Adipocyte (in vitro differentiated cells): ENCODE measurements around the gene LRRC40.
"Not testable (repeated sequence)": the region's sequence is repeated elsewhere in the genome, so short reads cannot be mapped to it uniquely, and the experiment has no call there.

Experiments
- DNase-seq: peaks from one replicate; pipeline ENCODE4 v3.0.0-alpha.2; 2015; ENCODE audit warnings: low read depth
- H3K27me3 ChIP-seq: replicated peaks from 2 replicates; pipeline ENCODE4 v1.7.0; 2013; ENCODE audit warnings: mild to moderate bottlenecking, low read length, moderate library complexity; ENCODE audit not compliant: control insufficient read depth, insufficient read depth
- H3K36me3 ChIP-seq: 2 replicates; pipeline ENCODE4 v1.7.0; 2013; ENCODE audit warnings: low read length, mild to moderate bottlenecking, moderate library complexity; ENCODE audit not compliant: control insufficient read depth, insufficient read depth, severe bottlenecking
- H3K4me1 ChIP-seq: 2 replicates; pipeline ENCODE4 v1.7.0; 2013; ENCODE audit warnings: mild to moderate bottlenecking, low read length, moderate library complexity; ENCODE audit not compliant: control insufficient read depth, insufficient read depth
- H3K4me3 ChIP-seq: 2 replicates; pipeline ENCODE4 v1.7.0; 2013; ENCODE audit warnings: mild to moderate bottlenecking, low read length, moderate library complexity
- H3K9ac ChIP-seq: 2 replicates; pipeline ENCODE4 v1.7.0; 2013; ENCODE audit warnings: mild to moderate bottlenecking, low read length, moderate library complexity
- H3K9me3 ChIP-seq: 2 replicates; pipeline ENCODE4 v1.7.0; 2013; ENCODE audit warnings: mild to moderate bottlenecking, low read length, moderate library complexity; ENCODE audit not compliant: control insufficient read depth

Gene LRRC40

GRCh38 chr1:70202173-70202758 lies 3.1 kb downstream of the LRRC40 start:
- Histone ChIP-seq H3K9me3 (no peaks in the 10 kb centered on the region), H3K9ac (no peak overlapping the region), H3K27me3 (no peaks in the 10 kb centered on the region), H3K36me3 (no peaks in the 10 kb centered on the region), H3K4me1 (peaks cover 22% of the 10 kb centered on the region), H3K4me3 (no peak overlapping the region)
- DNase-seq, result no peak

GRCh38 chr1:70200065-70200464 lies 5.3 kb downstream of the LRRC40 start:
- Histone ChIP-seq H3K4me3 (no peak overlapping the region), H3K27me3 (no peaks in the 10 kb centered on the region), H3K9me3 (no peaks in the 10 kb centered on the region), H3K4me1 (peaks cover 13% of the 10 kb centered on the region), H3K36me3 (no peaks in the 10 kb centered on the region), H3K9ac (no peak overlapping the region)
- DNase-seq, result no peak

GRCh38 chr1:70196333-70196732 lies 9.0 kb downstream of the LRRC40 start:
- Histone ChIP-seq H3K36me3 (no peaks in the 10 kb centered on the region), H3K4me3 (no peak overlapping the region), H3K4me1 (no peaks in the 10 kb centered on the region), H3K27me3 (no peaks in the 10 kb centered on the region), H3K9me3 (no peaks in the 10 kb centered on the region), H3K9ac (no peak overlapping the region)
- DNase-seq, result no peak

GRCh38 chr1:70195342-70195741 lies 10.0 kb downstream of the LRRC40 start:
- Histone ChIP-seq H3K9ac (no peak overlapping the region), H3K27me3 (no peaks in the 10 kb centered on the region), H3K9me3 (no peaks in the 10 kb centered on the region), H3K4me1 (no peaks in the 10 kb centered on the region), H3K4me3 (no peak overlapping the region), H3K36me3 (no peaks in the 10 kb centered on the region)
- no peak for DNase-seq

- Histone ChIP-seq H3K4me3 (no peak overlapping the region), H3K27me3 (no peaks in the 10 kb centered on the region)
These were observed 10.8 kb downstream of the LRRC40 start for GRCh38 chr1:70194601-70195000.

GRCh38 chr1:70192446-70192845 lies 12.9 kb downstream of the LRRC40 start:
- H3K9ac ChIP-seq, H3K4me3 ChIP-seq: not testable (repeated sequence)

More at GRCh38 chr1:70194601-70195000, 10.8 kb downstream of the LRRC40 start:
- H3K4me1 ChIP-seq, result no peaks in the 10 kb centered on the region
- DNase-seq, result no peak
- no peaks in the 10 kb centered on the region for H3K9me3 ChIP-seq
- no peak overlapping the region for H3K9ac ChIP-seq
- H3K36me3 ChIP-seq, result no peaks in the 10 kb centered on the region

GRCh38 chr1:70190180-70190579 lies 15.2 kb downstream of the LRRC40 start:
- H3K9ac ChIP-seq, result no peak overlapping the region

More at GRCh38 chr1:70192446-70192845, 12.9 kb downstream of the LRRC40 start:
- H3K27me3 ChIP-seq, H3K9me3 ChIP-seq, H3K4me1 ChIP-seq, H3K36me3 ChIP-seq, DNase-seq: not testable (repeated sequence)

DNA sequence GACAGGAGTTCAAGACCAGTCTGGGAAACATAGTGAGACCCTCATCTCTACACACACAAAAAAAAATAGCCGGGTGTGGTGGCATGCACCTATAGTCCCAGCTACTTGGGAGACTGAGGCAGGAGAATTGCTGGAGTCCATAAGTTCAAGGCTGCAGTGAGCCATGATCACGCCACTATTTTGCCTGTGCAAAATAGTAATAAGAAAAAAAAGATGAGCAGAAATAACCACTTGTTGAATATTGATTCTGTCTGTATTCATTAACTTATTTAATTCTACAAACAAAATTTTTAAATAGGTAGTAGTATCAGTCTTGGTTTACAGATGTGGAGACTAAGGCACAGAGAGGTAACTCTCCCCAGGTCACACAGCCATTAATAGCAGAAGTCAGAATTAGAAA lies 16.9 kb downstream of the LRRC40 start:
- Histone ChIP-seq H3K36me3 (peaks cover 4% of the 10 kb centered on the region), H3K4me1 (no peaks in the 10 kb centered on the region), H3K9ac (no peak overlapping the region), H3K4me3 (no peak overlapping the region), H3K27me3 (no peaks in the 10 kb centered on the region), H3K9me3 (no peaks in the 10 kb centered on the region)
- no peak for DNase-seq

More at GRCh38 chr1:70190180-70190579, 15.2 kb downstream of the LRRC40 start:
- H3K4me3 ChIP-seq, result no peak overlapping the region
- H3K9me3 ChIP-seq, result no peaks in the 10 kb centered on the region
- DNase-seq, result no peak
- H3K36me3 ChIP-seq, result peaks cover 4% of the 10 kb centered on the region
- no peaks in the 10 kb centered on the region for H3K27me3 ChIP-seq
- H3K4me1 ChIP-seq, result no peaks in the 10 kb centered on the region

DNA sequence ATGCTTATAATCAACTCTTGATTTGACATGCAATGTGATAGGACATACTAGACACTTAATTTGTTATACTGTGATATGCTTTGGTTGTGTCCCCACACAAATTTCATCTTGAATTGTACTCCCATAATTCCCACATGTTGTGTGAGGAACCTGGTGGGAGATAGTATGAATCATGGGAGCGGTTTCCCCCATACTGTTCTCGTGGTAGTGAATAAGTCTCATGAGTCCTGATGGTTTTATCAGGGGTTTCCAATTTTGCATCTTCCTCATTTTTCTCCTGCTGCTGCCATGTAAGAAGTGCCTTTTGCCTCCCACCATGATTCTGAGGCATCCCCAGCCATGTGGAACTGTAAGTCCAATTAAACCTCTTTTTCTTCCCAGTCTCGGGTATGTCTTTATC lies 20.2 kb downstream of the LRRC40 start:
- not testable (repeated sequence) for DNase-seq, H3K9ac ChIP-seq, H3K4me1 ChIP-seq, H3K4me3 ChIP-seq, H3K9me3 ChIP-seq, H3K27me3 ChIP-seq
- H3K36me3 ChIP-seq, result peaks cover 13% of the 10 kb centered on the region

DNA sequence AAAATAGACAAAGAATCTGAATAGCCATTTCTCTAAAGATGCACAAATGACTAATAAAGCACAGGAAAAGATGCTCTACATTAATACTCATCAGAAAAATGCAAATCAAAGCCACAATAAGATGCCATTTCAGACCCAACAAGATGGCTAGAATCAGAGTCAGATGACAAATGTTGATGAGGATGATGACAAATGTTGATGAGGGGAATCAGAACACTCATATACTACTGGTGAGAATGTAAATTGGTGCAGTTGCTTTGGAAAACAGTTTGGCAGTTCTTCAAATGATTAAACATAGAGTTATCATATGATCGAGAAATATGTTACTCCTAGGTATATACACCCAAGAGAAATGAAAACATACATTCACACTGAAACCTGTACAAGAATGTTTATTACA lies 33.9 kb downstream of the LRRC40 start:
- no peaks in the 10 kb centered on the region for H3K27me3 ChIP-seq

GRCh38 chr1:70169018-70169839 lies 36.1 kb downstream of the LRRC40 start:
- Histone ChIP-seq H3K27me3 (no peaks in the 10 kb centered on the region), H3K4me3 (no peak overlapping the region), H3K9me3 (no peaks in the 10 kb centered on the region), H3K36me3 (peaks cover 8% of the 10 kb centered on the region), H3K4me1 (no peaks in the 10 kb centered on the region), H3K9ac (no peak overlapping the region)
- DNase-seq, result no peak

More for the DNA sequence above, 33.9 kb downstream of the LRRC40 start:
- no peaks in the 10 kb centered on the region for H3K9me3 ChIP-seq
- no peak overlapping the region for H3K9ac ChIP-seq
- peaks cover 8% of the 10 kb centered on the region for H3K36me3 ChIP-seq
- H3K4me3 ChIP-seq, result no peak overlapping the region
- H3K4me1 ChIP-seq, result no peaks in the 10 kb centered on the region
- no peak for DNase-seq
